Kidney epithelial cell (primary cell): Measurements from ENCODE around the gene SULT1C3. TPM values are rescaled to one million over a fixed set of nuclear protein-coding genes. Genes with fewer than 3 reads are reported as not detected.

ENCODE experiments used
- DNase-seq: peaks from one replicate; pipeline ENCODE4 v3.0.0-alpha.2; 2010; ENCODE audit warnings: low read depth
- H3K27me3 ChIP-seq: 2 replicates; pipeline ENCODE4 v1.6.0; 2011; ENCODE audit warnings: low read length; ENCODE audit not compliant: control insufficient read depth, insufficient read depth
- H3K36me3 ChIP-seq: 2 replicates; pipeline ENCODE4 v1.5.1; 2011; ENCODE audit warnings: low read length; ENCODE audit not compliant: control insufficient read depth, insufficient read depth
- H3K4me3 ChIP-seq: 2 replicates; pipeline ENCODE4 v1.5.1; 2011; ENCODE audit warnings: low read depth, mild to moderate bottlenecking, control low read depth, low read length
- CTCF ChIP-seq: IDR thresholded peaks from 2 replicates; pipeline ENCODE4 v1.5.1; 2011; ENCODE audit warnings: mild to moderate bottlenecking, moderate library complexity, low read length, control low read depth, inconsistent platforms; ENCODE audit not compliant: insufficient read depth, poor library complexity, severe bottlenecking
- total RNA-seq: library from RNA; depleted of rRNA; stranded (reverse); fragments of >200 nt; gene quantifications from 2 replicates; pipeline ENCODE4 v1.2.3, GENCODE V29; 2015

Gene SULT1C3
- total RNA-seq, 1 donor from 2014 or later, result not detected

- H3K4me3 ChIP-seq, result no peak overlapping the region
- no peaks in the 10 kb centered on the region for H3K27me3 ChIP-seq
- TF ChIP-seq CTCF, result no peak
- no peak for DNase-seq
- no peaks in the 10 kb centered on the region for H3K36me3 ChIP-seq
Observed at GRCh38 chr2:108266218-108266617, 26.4 kb downstream of the SULT1C3 start.

- Histone ChIP-seq H3K36me3 (no peaks in the 10 kb centered on the region), H3K4me3 (no peak overlapping the region), H3K27me3 (no peaks in the 10 kb centered on the region)
- peak; percentile 56 for DNase-seq
- TF ChIP-seq CTCF, result no peak
Observed at GRCh38 chr2:108267101-108267500, 27.3 kb downstream of the SULT1C3 start.

- Histone ChIP-seq H3K36me3 (no peaks in the 10 kb centered on the region), H3K4me3 (no peak overlapping the region), H3K27me3 (no peaks in the 10 kb centered on the region)
- TF ChIP-seq CTCF, result no peak
- peak; percentile 49 for DNase-seq
Observed at GRCh38 chr2:108268001-108268400, 28.2 kb downstream of the SULT1C3 start.

- DNase-seq, result no peak
- Histone ChIP-seq H3K36me3 (no peaks in the 10 kb centered on the region), H3K4me3 (no peak overlapping the region), H3K27me3 (no peaks in the 10 kb centered on the region)
- TF ChIP-seq CTCF, result no peak
Observed at GRCh38 chr2:108270346-108270745, 30.6 kb downstream of the SULT1C3 start.

GRCh38 chr2:108270768-108271506, 31.2 kb downstream of the SULT1C3 start:
- no peaks in the 10 kb centered on the region for H3K27me3 ChIP-seq
- H3K4me3 ChIP-seq, result no peak overlapping the region
- no peak for TF ChIP-seq CTCF
- H3K36me3 ChIP-seq, result no peaks in the 10 kb centered on the region
- DNase-seq, result no peak

GRCh38 chr2:108271691-108272253, 32.0 kb downstream of the SULT1C3 start:
- no peak overlapping the region for H3K4me3 ChIP-seq
- TF ChIP-seq CTCF, result no peak
- peak; percentile 68 for DNase-seq
- H3K36me3 ChIP-seq, result no peaks in the 10 kb centered on the region
- H3K27me3 ChIP-seq, result no peaks in the 10 kb centered on the region
